H9 (cell line): ENCODE data around the gene CCDC194. TPM values are rescaled to one million over a fixed set of nuclear protein-coding genes. Genes with fewer than 3 reads are reported as not detected.
A peak's percentile ranks its signal among the peaks of the same experiment; 100 is the strongest.

Experiments used
- DNase-seq: peaks from one replicate; pipeline ENCODE4 v3.0.0-alpha.2; 2017
- H2AFZ ChIP-seq: one replicate; pipeline ENCODE4 v1.6.1; 2013; ENCODE audit warnings: mild to moderate bottlenecking, low read length, control low read depth, moderate library complexity
- H2AK5ac ChIP-seq: 2 replicates; pipeline ENCODE4 v1.6.1; 2013; ENCODE audit warnings: low read length, control low read depth, mixed read lengths; ENCODE audit not compliant: insufficient read length
- H2BK120ac ChIP-seq: one replicate; pipeline ENCODE4 v1.6.1; 2013; ENCODE audit warnings: low read depth, mild to moderate bottlenecking, low read length, control low read depth, inconsistent platforms; ENCODE audit not compliant: poor library complexity, severe bottlenecking
- H2BK12ac ChIP-seq: 2 replicates; pipeline ENCODE4 v1.6.1; 2013; ENCODE audit warnings: low read length, control low read depth, mixed read lengths, low read depth; ENCODE audit not compliant: insufficient read length
- H2BK15ac ChIP-seq: 2 replicates; pipeline ENCODE4 v1.6.1; 2013; ENCODE audit warnings: low read depth, low read length, control low read depth
- H2BK20ac ChIP-seq: one replicate; pipeline ENCODE4 v1.6.1; 2013; ENCODE audit warnings: low read depth, mild to moderate bottlenecking, low read length, control low read depth, inconsistent platforms; ENCODE audit not compliant: poor library complexity, severe bottlenecking
- H2BK5ac ChIP-seq: 2 replicates; pipeline ENCODE4 v1.6.1; 2013; ENCODE audit warnings: low read length, control low read depth, mixed read lengths; ENCODE audit not compliant: insufficient read length
- H3K14ac ChIP-seq: 2 replicates; pipeline ENCODE4 v1.6.1; 2013; ENCODE audit warnings: low read length, control low read depth; ENCODE audit not compliant: insufficient read depth
- H3K18ac ChIP-seq: 2 replicates; pipeline ENCODE4 v1.6.1; 2013; ENCODE audit warnings: low read depth, mild to moderate bottlenecking, mixed read lengths, low read length, control low read depth; ENCODE audit not compliant: insufficient read length
- H3K23ac ChIP-seq: 2 replicates; pipeline ENCODE4 v1.6.1; 2013; ENCODE audit warnings: low read length, control low read depth, mixed read lengths, low read depth; ENCODE audit not compliant: insufficient read length
- H3K23me2 ChIP-seq: 2 replicates; pipeline ENCODE4 v1.6.1; 2013; ENCODE audit warnings: low read depth, mild to moderate bottlenecking, mixed read lengths, low read length, control low read depth; ENCODE audit not compliant: insufficient read length, poor library complexity, severe bottlenecking
- H3K27ac ChIP-seq: 2 replicates; pipeline ENCODE4 v1.5.1; 2013; ENCODE audit warnings: low read length, control low read depth, mixed read lengths, low read depth; ENCODE audit not compliant: insufficient read length
- H3K27me3 ChIP-seq: 2 replicates; pipeline ENCODE4 v1.6.1; 2013; ENCODE audit warnings: low read length, control low read depth, inconsistent platforms; ENCODE audit not compliant: insufficient read depth
- H3K4ac ChIP-seq: 2 replicates; pipeline ENCODE4 v1.6.1; 2013; ENCODE audit warnings: low read depth, mild to moderate bottlenecking, control low read depth, inconsistent platforms, low read length, moderate library complexity
- H3K4me1 ChIP-seq: 2 replicates; pipeline ENCODE4 v1.6.1; 2013; ENCODE audit warnings: low read length, control low read depth, inconsistent platforms; ENCODE audit not compliant: insufficient read depth
- H3K4me2 ChIP-seq: 2 replicates; pipeline ENCODE4 v1.6.1; 2013; ENCODE audit warnings: low read length, control low read depth, mixed read lengths; ENCODE audit not compliant: insufficient read length, insufficient read depth
- H3K56ac ChIP-seq: 2 replicates; pipeline ENCODE4 v1.6.1; 2013; ENCODE audit warnings: low read depth, mild to moderate bottlenecking, mixed read lengths, low read length, control low read depth; ENCODE audit not compliant: insufficient read length
- H3K79me1 ChIP-seq: 2 replicates; pipeline ENCODE4 v1.6.1; 2013; ENCODE audit warnings: low read depth, mild to moderate bottlenecking, moderate library complexity, low read length, control low read depth, inconsistent platforms; ENCODE audit not compliant: insufficient read depth, poor library complexity, severe bottlenecking
- H3K79me2 ChIP-seq: 2 replicates; pipeline ENCODE4 v1.6.1; 2013; ENCODE audit warnings: low read length, control low read depth, inconsistent platforms; ENCODE audit not compliant: insufficient read depth
- H3K9ac ChIP-seq: 2 replicates; pipeline ENCODE4 v1.6.1; 2013; ENCODE audit warnings: low read length, control low read depth, mixed read lengths; ENCODE audit not compliant: insufficient read length; ENCODE audit errors: extremely low read depth
- H3K9me3 ChIP-seq: one replicate; pipeline ENCODE4 v1.6.1; 2013; ENCODE audit warnings: low read depth, low read length, inconsistent platforms; ENCODE audit not compliant: control insufficient read depth
- H3T11ph ChIP-seq: one replicate; pipeline ENCODE4 v1.6.1; 2013; ENCODE audit warnings: mild to moderate bottlenecking, low read length, control low read depth, inconsistent platforms
- H4K20me1 ChIP-seq: one replicate; pipeline ENCODE4 v1.6.1; 2013; ENCODE audit not compliant: control insufficient read depth, insufficient read length, insufficient read depth
- H4K5ac ChIP-seq: 2 replicates; pipeline ENCODE4 v1.6.1; 2013; ENCODE audit warnings: low read depth, mild to moderate bottlenecking, mixed read lengths, low read length, control low read depth; ENCODE audit not compliant: insufficient read length
- H4K8ac ChIP-seq: replicated peaks from 2 replicates; pipeline ENCODE4 v1.6.1; 2013; ENCODE audit warnings: low read length, control low read depth, mixed read lengths, low read depth; ENCODE audit not compliant: insufficient read length
- H4K91ac ChIP-seq: 2 replicates; pipeline ENCODE4 v1.6.1; 2013; ENCODE audit warnings: low read depth, mild to moderate bottlenecking, moderate library complexity, mixed read lengths, low read length, control low read depth; ENCODE audit not compliant: insufficient read length
- H3K27ac Mint-ChIP-seq, 3 experiments: 2 replicates in 2 of 3; 3 replicates in 1 of 3; pipeline ENCODE4 v1.8.0; 2020 to 2021; ENCODE audit warnings: mixed read lengths in 3 of 3, mild to moderate bottlenecking in 1 of 3, moderate library complexity in 1 of 3
- H3K27me3 Mint-ChIP-seq: 2 replicates; pipeline ENCODE4 v1.8.0; 2021; ENCODE audit warnings: low read depth, mild to moderate bottlenecking, moderate library complexity, mixed read lengths
- H3K36me3 Mint-ChIP-seq, 3 experiments: 2 replicates in 2 of 3; 3 replicates in 1 of 3; pipeline ENCODE4 v1.8.0; 2020 to 2021; ENCODE audit warnings: low read depth in 3 of 3, mixed read lengths in 3 of 3; ENCODE audit not compliant: insufficient read depth in 1 of 3
- H3K4me1 Mint-ChIP-seq, 2 experiments: 2 replicates each; pipeline ENCODE4 v1.8.0; 2020; ENCODE audit warnings: mixed read lengths in 2 of 2
- H3K4me3 Mint-ChIP-seq, 2 experiments: 2 replicates in 1 of 2; 3 replicates in 1 of 2; pipeline ENCODE4 v1.8.0; 2020 to 2021; ENCODE audit warnings: mild to moderate bottlenecking in 2 of 2, mixed read lengths in 2 of 2, moderate library complexity in 1 of 2
- H3K9me3 Mint-ChIP-seq, 2 experiments: 2 replicates in 1 of 2; 3 replicates in 1 of 2; pipeline ENCODE4 v1.8.0; 2020; ENCODE audit warnings: mild to moderate bottlenecking in 2 of 2, mixed read lengths in 2 of 2, moderate library complexity in 1 of 2
- CTCF ChIP-seq: fragments of 200-600 bp; sonication (generic); conservative IDR thresholded peaks from 3 replicates; pipeline ENCODE4 v1.8.0; 2021; ENCODE audit warnings: antibody characterized with exemption, mild to moderate bottlenecking
- WGBS: extraction: QIAGEN DNeasy Blood & Tissue Kit; methylation state at CpG from one replicate; pipeline ENCODE4 v1.1.7; 2013; ENCODE audit warnings: missing lambda C conversion rate, low lambda C conversion rate, mixed read lengths; ENCODE audit not compliant: insufficient read length; ENCODE audit errors: extremely low coverage; 5-methylcytosine and 5-hydroxymethylcytosine counted together
- total RNA-seq: library from RNA; stranded (reverse); gene quantifications from 2 replicates; pipeline ENCODE4 v1.2.1, GENCODE V29; 2021

CCDC194 gene
- total RNA-seq, 1 experiment from 2014 or later = 0.68 TPM

GRCh38 chr19:17358395-17358794 is 35.6 kb downstream of the CCDC194 start:
- Histone ChIP-seq H3K9ac (no peak overlapping the region), H2BK15ac (no peak overlapping the region; the same call in 1 of the 2 replicates), H4K5ac (no peak overlapping the region), H2AFZ (no peak overlapping the region), H3K79me2 (no peaks in the 10 kb centered on the region), H3K27ac (no peak overlapping the region), H4K20me1 (no peaks in the 10 kb centered on the region), H3T11ph (no peak overlapping the region), H2BK20ac (no peak overlapping the region), H2BK120ac (no peak overlapping the region), H4K91ac (no peak overlapping the region), H3K79me1 (no peaks in the 10 kb centered on the region), H3K23me2 (no peaks in the 10 kb centered on the region), H2BK5ac (no peak overlapping the region), H3K14ac (no peak overlapping the region), H3K4me1 (no peaks in the 10 kb centered on the region), H3K27me3 (no peaks in the 10 kb centered on the region), H3K23ac (no peak overlapping the region), H4K8ac (no peak overlapping the region), H2BK12ac (no peak overlapping the region), H3K56ac (no peak overlapping the region), H3K4me2 (no peak overlapping the region), H3K9me3 (no peaks in the 10 kb centered on the region), H3K18ac (no peak overlapping the region), H2AK5ac (no peak overlapping the region), H3K4ac (no peak overlapping the region)
- Mint-ChIP-seq H3K9me3 (no peaks in the 10 kb centered on the region), H3K27ac (peak overlapping the region in 1 of 3 experiments; percentile 11; a peak in 1 of 7 replicates), H3K27me3 (peaks cover 6% of the 10 kb centered on the region), H3K4me1 (peaks cover 2% of the 10 kb centered on the region in 2 experiments; a peak in 3 of 4 replicates), H3K4me3 (no peak overlapping the region), H3K36me3 (no peaks in the 10 kb centered on the region)
- WGBS = no CpG with 5 or more reads among the region's 7 CpGs
- TF ChIP-seq CTCF = no peak
- no peak for DNase-seq
